NCI-H1417 (cell line): Measurements from ENCODE around the gene TRIM51.
"Not testable (repeated sequence)": the region's sequence is repeated elsewhere in the genome, so short reads cannot be mapped to it uniquely, and the experiment has no call there.

Experiments used
- DNase-seq, 3 experiments: peaks; one replicate each; lab custom pipeline; 2025; lab: John Stamatoyannopoulos, UW

TRIM51 gene

GRCh38 chr11:55882997-55883396 lies at the start of gene TRIM51:
TSS of gene TRIM51 (plus strand) at chr11:55883297. CDS start at chr11:55885429, 2,132 bp downstream.
- not testable (repeated sequence) for DNase-seq

- DNase-seq, result no peak
Measured at GRCh38 chr11:55838452-55838851, 44.6 kb upstream of the TRIM51 start, which contains the start of gene OR5D16. TSS of gene OR5D16 (plus strand) at chr11:55838752. CDS start at chr11:55838752, 0 bp downstream.

- DNase-seq, result no peak
Measured at GRCh38 chr11:55847453-55847852, 35.6 kb upstream of the TRIM51 start.

GRCh38 chr11:55849037-55849436 lies 34.1 kb upstream of the TRIM51 start:
- DNase-seq, result no peak

GRCh38 chr11:55852141-55852540 lies 31.0 kb upstream of the TRIM51 start:
- DNase-seq, result no peak

- DNase-seq, result no peak
Measured at GRCh38 chr11:55854704-55855103, 28.4 kb upstream of the TRIM51 start.

GRCh38 chr11:55867354-55867753 lies 15.7 kb upstream of the TRIM51 start:
- not testable (repeated sequence) for DNase-seq

- not testable (repeated sequence) for DNase-seq
Measured at GRCh38 chr11:55872731-55873130, 10.4 kb upstream of the TRIM51 start.

GRCh38 chr11:55873146-55873545 lies 10.0 kb upstream of the TRIM51 start:
- DNase-seq, result not testable (repeated sequence)

GRCh38 chr11:55884995-55885394 lies 1.9 kb downstream of the TRIM51 start:
- not testable (repeated sequence) for DNase-seq

- not testable (repeated sequence) for DNase-seq
Measured at GRCh38 chr11:55885481-55885880, 2.4 kb downstream of the TRIM51 start.

- no peak for DNase-seq
Measured at GRCh38 chr11:55895216-55895615, 12.1 kb downstream of the TRIM51 start.

GRCh38 chr11:55902308-55902707 lies 19.2 kb downstream of the TRIM51 start:
- no peak for DNase-seq

- no peak for DNase-seq
Measured at GRCh38 chr11:55914482-55914881, 31.4 kb downstream of the TRIM51 start, which contains the start of gene OR5W2. TSS of gene OR5W2 (minus strand) at chr11:55914582. CDS start at chr11:55914582, 0 bp downstream.

GRCh38 chr11:55920537-55920936 lies 37.4 kb downstream of the TRIM51 start:
- no peak for DNase-seq

- DNase-seq, result no peak
Measured at GRCh38 chr11:55936300-55936699, 53.2 kb downstream of the TRIM51 start, which contains the start of gene OR5I1. TSS of gene OR5I1 (minus strand) at chr11:55936400. CDS start at chr11:55936400, 0 bp downstream.
